Suppressor macrophage treated with lipopolysaccharide for 4 hours (primary cell): ENCODE measurements around the gene RABGAP1.

Source experiments
- DNase-seq: peaks from one replicate; pipeline ENCODE4 v3.0.0-alpha.2; 2020

The RABGAP1 gene

GRCh38 chr9:123087359-123087888 is 146.6 kb downstream of the RABGAP1 start:
- no peak for DNase-seq

DNA sequence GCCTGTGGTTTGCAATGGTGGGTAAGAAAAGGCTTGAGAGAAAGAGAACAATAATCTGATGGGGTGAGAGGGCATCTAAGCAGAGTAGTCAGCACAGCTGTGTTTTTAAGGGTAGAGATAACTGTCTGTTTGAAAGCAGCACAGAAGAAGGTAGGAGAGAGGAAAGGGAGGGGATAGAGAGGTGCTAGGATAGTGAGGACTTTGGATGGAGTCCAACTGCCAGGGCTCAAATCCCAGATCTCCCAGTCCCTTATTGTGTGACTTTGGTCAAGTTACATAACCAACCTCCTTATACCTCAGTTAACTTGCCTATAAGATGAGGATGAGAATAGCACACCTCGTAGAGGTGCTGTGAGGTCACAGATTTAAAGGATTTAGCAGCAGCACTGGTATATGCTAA is 148.2 kb downstream of the RABGAP1 start:
- DNase-seq = no peak

DNA sequence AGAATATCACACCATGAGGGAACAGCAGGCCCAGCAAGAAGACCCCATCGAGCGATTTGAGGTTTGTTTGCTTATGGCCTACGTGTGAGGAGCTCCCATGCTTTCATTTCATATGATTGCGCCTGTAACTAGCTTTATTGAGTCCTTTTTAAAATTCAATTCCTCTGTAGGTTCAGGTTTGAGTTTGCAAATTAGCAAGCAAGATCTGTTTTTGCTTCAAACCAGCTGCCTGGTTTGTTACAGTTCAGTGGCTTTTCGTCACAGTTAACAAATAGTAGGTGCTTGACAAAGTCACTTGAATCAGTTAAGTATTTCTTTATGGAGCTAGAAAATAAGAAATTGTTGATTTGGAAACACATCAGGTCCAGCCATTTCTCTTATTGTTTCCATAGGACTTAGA is 149.0 kb downstream of the RABGAP1 start:
- DNase-seq = no peak

DNA sequence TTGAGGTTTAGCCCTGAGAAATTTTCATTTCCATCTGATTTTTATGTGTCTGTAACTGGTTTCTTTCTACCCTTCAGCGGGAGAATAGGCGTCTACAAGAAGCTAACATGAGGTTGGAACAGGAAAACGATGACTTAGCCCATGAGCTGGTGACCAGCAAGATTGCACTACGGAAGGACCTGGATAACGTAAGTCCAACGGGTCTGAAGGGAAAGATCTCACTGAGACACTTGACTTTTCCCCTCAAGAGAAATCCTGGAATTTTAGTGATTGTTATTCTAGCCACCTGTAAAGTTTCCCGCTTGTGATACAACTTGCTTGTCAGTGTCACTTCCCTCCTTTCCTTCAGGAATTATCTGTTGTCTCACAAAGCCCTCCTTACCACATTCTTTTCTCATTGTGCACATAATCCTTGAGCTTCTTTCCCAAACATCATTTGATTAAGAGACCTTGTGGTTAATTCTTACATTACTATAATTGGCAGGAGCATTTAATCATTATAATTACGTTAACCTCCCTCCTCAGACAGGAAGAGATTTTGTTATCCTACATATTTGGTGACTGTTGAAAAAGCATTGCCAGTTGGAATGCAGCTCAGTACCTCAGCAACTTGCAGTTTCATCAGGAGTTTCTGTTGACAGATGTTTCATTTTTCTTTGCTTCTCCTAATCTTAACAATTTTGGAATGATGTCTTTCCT is 149.5 kb downstream of the RABGAP1 start:
- no peak for DNase-seq

GRCh38 chr9:123090956-123091355 is 150.1 kb downstream of the RABGAP1 start:
- no peak for DNase-seq

GRCh38 chr9:123091459-123091858 is 150.6 kb downstream of the RABGAP1 start:
- DNase-seq = no peak

DNA sequence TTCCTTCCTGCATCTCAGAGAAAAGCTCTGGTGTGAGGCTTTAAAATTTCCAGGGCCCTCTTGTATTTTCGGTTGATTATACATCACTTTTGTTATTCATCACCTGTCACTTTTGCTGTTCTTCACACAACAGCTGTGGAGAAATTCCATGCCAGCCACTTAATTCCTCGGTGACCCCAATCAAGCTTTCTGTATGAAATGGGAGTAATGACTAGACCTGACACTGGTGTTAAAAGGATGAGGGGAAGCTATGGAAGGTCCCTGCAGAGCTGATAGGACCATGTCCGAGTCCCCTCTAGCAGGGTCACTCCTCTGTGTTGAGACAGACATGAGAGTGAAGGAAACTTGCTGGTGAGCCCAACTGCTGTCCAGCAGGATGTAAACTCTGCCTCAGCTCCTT is 152.3 kb downstream of the RABGAP1 start:
- no peak for DNase-seq

GRCh38 chr9:123096987-123097386 is 156.2 kb downstream of the RABGAP1 start:
- no peak for DNase-seq

DNA sequence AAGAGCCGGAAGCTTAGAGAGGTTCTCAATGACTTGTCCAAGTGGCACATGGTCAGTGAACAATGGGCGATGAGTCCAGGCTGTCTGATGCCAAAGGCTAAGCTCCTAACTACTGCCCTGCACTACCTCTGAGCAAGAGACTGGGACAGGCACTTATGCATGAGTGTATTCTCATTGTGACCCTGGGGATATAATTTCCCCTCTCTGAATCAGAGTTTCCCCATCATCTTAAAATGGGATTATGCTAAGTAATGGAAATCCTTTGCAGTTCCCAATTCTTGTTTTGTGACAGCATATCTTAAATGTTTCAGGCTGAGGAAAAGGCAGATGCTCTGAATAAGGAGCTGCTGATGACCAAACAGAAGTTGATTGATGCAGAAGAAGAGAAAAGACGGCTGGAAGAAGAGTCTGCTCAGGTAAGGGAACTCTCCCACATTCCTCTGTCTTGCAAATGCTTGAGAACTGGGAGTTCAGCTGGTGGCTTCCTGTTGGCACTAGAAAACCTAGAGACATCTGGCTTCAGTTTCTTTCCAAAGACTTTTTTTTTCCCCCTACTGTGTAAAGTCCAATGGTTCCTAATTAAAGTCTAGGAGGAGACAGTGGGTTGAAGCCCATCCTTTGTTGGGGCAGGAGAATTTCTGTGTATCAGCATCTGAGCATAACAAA is 156.7 kb downstream of the RABGAP1 start:
- DNase-seq = no peak

DNA sequence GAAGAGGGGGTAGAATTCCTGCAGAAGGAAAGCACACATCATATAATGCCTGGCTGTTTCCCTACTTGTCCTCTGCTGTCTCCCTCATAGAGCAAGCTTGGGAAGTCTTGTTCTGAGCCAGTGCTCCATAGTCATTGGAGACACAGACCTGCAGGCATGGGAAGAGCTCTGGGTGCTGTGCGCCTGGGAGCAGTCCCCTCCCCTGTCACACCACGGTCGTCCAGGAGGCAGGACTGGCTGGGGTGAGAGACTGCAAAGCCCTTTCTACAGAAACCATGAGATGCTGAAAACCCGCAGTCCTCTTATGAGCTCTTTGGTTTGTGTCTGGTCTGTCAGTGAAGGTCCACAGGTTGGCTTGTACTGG is 157.3 kb downstream of the RABGAP1 start:
- DNase-seq = no peak

GRCh38 chr9:123099042-123099441 is 158.2 kb downstream of the RABGAP1 start:
- no peak for DNase-seq

DNA sequence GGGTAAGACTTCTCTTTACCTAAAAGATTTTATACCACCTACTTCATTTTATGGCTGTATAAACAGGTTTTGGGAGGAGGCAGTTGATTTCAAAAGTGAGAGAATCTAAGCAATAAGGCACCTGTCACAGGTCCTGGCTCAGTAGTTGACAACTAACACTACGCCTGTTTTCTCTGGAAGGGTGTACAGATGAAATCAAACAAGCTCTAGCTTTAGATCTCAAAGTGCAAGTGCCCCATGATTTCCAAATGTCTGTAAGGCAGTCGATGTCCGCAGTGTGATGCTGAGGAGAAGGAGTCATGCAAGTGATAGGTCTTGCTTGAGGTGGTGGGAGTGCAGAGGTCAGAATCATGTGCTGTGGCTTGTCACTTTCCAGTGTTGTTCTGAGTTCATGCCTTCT is 158.7 kb downstream of the RABGAP1 start:
- DNase-seq = no peak

GRCh38 chr9:123102375-123103113 is 161.7 kb downstream of the RABGAP1 start:
- DNase-seq = no peak

GRCh38 chr9:123104807-123105206 is 164.0 kb downstream of the RABGAP1 start:
- DNase-seq = no peak

DNA sequence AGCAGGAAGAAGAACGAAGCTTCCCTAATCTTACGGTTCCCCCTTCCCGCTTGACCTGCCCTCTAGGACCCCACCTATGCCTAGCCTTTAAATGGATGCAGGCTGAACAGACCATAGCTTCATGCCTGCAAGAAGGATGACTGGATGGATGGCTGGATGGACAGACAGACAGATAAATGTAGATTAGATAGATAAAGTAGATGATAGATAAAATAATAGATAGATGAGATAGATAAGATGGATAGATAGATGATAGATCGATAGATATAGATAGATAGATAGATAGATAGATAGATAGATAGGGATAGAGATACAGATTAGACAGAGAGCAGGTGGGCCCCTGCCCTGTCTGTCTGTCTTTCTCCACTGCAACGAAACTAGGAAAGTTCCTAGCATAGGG is 164.7 kb downstream of the RABGAP1 start:
- DNase-seq = no peak

DNA sequence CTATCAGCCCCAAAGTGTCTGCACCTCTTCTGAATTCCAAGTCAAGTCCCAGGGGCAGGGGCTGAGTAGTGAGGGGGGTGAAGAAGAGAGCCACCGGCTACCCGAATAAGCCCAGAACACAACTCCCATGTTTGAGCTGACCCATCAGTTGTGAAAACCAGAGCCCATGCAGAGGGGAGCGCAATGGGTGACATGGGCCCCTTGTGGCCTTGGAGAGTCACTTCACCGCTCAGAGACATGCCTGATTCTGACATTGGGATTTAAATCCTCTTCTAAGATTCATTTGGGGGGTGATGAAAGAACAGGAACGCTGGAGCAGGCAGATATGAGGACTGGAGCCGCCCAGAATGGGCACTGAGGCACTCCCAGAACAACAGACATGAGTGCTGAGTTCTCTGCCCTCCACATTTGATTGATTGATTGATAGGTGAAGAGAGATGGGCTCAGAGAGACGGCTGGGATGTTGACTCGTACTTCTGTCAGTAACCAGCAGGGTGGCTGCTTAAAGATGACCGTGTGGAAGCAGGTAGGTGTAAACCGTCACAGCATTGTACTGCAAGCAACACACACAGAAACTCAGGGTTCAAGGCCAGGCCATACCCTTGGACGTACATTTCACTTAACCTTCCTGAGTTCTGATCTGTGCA is 166.9 kb downstream of the RABGAP1 start:
- DNase-seq = no peak

- no peak for DNase-seq
Measured at GRCh38 chr9:123108976-123109375, 168.2 kb downstream of the RABGAP1 start.

GRCh38 chr9:123109540-123110279 is 168.9 kb downstream of the RABGAP1 start:
- DNase-seq = no peak

DNA sequence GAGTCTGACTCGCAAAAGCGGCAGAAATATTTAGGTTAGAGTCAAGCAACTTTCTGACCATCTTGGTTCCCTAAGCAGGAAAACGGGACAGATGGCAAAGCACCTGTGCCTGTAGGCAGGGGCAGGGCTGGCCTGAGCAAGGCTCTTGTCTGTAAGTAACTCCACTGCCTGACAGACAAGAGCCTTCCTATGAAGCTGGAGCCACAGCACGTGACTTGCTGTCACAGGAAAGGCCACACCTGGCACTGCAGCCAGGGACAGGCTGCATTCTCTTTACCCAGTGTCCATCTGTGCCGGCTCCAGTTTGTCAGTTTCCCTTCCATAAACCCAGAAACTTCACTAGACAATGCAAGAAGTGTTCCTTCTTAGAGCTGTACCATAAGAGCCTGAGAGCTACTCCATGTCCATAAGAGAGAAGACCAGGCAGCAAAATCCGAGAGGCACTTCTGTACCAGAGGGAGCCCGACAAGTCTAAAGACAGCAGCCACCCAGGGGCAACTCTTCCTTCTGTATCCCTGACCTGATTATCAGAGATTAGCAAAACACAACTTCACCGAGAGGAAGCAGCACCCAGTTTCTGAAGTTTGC is 170.7 kb downstream of the RABGAP1 start:
- no peak for DNase-seq

DNA sequence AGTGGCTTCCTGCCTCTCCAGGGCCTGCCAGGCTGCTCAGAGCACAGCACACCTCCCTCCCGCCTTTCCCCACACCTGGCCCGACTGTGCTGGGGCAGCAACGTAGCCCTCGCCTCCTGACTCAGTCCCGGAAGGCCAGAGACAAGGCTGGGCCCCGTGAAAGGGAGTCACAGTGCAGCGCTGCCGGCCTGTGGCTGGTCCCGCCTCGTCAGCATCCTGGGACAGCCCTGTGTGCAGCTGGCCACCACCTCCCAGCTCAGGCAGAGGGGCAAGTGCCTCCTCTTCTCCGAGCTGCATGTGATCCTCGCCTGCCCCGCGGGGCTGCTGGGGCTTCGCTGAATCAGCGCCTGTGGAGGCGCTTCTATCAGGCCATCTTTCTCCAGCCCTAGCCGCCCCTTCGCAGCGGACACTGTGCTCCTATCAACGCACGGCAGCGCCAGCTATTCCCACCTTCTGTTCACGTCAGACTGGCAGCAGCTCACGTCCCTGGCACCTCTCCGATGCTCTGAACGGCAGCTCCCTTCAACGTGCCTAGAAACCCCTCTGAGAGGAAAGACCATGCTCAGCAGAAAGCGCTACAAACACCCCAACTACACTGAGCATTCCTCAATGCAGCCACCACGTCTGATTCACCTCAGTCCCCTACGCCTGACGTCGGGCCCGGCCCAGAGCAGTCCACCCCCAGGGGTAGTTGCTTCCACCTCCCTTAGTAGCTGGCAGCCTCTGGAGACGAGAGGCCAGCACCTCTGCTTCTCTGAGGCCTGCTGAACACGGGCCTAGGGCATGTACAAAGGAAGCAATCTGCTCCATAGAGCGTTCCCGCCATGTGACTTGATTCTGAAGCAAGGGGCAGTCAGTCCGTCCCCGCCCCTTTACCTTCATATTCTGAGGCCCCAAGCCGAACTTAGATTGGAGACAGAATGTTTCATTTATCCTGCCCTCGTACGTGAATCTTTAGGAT is 171.5 kb downstream of the RABGAP1 start:
- no peak for DNase-seq

DNA sequence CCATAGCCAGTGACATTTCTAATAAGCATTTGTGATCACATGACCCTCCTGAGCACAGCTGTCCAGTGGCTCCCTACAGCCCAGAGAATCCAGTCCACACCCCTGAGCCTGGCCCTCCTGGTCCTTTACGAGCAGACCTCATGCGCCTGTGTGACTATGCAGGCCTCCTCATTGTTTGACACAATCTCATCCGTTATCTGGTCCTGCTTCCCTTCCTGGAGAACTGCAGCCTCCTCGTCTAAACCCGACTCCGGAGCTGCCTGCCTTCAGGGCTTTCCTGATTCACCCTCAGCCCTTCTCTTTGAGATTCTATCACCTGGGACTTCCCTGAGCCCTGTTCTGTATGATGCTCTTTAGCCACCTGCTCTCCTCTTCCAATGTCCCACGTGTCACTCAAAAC is 172.4 kb downstream of the RABGAP1 start:
- no peak for DNase-seq
